HG03565 (cell line): ENCODE measurements around the gene TCEA2.

Experiments used
- ATAC-seq: cut with Tn5 transposase; IDR thresholded peaks from one replicate; pipeline ENCODE4 v1.9.1; 2021; ENCODE audit warnings: mild to moderate bottlenecking, moderate library complexity; ENCODE audit not compliant: unreplicated experiment

Gene TCEA2

GRCh38 chr20:64063389-64064144, 569 bp downstream of the TCEA2 start:
- no peak for ATAC-seq

DNA sequence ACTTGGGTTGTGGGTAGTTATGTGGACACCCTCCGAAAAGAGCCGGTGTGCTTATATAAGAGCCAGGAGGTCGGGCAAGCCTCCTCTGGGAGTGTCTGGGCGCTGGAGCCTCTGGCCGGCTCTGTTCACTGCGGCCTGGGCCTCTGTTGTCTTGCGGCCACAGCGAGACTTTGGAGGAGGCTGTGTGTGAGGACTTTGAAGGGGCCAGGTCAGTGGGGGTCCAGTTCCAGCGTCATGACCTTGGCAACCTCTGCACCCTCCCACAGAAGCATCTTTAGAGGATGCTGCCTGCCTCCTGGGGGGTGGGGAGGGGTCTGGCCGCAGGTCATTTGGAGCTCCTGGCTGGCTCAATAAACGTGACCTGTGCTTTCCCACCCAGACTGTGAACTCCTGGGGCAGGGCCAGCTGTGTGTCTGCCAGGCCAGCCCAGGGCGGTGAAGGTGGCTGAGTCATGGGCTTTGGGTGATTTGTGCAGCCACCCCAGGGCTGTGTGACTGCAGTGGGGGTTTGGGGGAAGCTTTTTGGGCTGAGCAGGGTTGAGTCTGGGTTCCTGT, 1.2 kb downstream of the TCEA2 start:
- no peak for ATAC-seq

DNA sequence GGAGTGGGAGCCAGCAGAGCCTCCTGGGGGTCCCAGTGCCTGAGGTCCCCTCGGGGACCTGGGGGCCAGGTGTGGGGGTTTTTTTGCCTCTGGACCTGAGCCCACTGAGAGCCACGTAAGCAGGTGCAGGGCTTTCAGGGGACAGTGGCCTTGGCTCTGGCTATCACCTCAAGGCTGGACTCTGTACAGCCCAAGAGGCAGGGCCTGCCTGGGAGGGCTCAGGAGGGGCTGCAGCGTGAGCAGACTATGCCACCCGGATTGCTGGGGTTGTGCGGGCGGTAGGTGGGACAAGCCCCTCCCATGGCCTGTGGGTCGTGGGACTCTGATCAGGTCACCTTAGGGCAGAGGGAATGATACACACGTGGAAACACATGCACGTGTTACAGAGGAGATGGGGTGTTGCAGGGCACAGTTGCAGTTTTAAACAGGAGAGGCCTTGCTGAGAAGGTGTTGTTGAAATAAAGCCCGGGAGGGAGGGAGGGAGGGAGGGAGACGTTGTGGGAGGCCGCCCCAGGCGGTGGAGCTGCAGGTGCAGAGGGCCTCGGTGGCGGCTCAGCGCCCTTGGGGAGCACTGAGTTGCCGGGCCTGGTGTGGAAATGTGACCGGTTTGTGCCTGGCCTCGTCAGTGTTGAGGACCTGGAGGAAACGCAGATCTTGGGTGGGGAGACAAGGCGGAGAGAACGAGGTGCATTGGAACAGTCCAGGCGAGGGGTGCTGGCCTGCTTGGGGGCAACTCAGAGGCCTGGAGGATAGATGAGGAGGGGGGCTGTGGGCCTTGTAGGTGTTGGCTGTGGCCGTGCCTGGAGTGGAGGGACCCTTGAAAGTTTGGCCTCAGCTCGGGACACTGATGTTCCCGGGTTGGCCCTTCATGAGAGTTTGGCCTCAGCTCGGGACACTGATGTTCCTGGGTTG, 2.3 kb downstream of the TCEA2 start:
- ATAC-seq = no peak

DNA sequence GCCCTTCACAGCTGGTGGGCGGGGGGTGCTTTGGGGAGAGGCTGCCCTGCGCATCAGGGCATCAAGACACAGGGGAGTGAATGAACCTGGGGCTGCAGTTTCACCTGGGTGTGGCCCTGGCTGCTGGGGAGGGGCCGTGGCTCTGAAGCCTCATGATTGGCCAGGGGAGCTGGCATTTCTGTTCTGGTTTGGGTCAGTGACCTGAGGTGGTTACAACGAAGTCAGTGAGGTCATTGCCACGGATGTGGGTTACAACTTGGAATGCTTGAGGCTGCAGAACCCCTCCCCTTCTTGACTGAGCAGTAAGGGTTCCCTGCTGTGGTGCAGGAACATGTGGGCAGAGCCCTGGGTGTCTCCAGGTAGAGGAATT, 3.0 kb downstream of the TCEA2 start:
- no peak for ATAC-seq

GRCh38 chr20:64067005-64067632, 4.1 kb downstream of the TCEA2 start:
- no peak for ATAC-seq

- no peak for ATAC-seq
These were observed 4.8 kb downstream of the TCEA2 start for GRCh38 chr20:64067733-64068307.

DNA sequence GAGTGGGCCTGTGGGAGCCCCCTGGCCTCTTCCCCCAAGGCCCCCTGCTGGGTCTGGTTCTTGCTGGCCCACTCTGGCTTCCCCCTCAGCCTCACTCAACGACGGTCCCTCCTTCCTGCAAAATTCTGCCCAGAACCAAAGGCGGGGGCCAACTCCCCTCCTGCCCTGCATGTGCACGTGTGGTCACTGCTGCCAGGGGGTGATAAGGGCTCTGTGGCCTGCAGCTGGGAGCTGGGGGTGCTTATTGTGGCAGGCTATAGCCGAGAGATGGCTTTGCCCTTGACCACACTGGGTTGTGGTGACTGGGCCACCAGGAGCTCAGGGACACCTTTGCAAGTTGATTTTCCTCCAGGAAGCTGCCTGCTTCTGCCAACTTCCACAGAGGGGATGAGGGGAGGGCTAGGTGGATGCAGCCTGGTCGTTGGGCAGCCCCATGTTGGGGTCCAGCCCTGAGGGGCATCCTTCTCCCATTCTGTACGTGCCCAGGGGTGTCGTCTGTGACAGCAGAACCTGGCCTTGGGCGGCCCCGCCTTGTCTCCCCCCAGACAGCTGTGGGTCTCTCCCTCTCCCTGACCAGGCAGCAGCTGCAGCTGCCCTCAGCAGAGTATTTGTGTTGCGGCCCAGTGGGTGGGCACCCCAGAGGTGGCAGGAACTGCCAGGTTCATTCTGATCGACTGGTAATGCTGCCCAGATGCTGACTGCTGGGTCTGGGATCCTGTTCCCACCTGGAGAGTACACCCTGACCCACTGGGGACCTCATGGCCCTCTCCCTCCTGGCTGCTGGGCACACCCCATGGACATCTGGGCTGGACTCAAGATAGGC, 5.6 kb downstream of the TCEA2 start:
- ATAC-seq = no peak

DNA sequence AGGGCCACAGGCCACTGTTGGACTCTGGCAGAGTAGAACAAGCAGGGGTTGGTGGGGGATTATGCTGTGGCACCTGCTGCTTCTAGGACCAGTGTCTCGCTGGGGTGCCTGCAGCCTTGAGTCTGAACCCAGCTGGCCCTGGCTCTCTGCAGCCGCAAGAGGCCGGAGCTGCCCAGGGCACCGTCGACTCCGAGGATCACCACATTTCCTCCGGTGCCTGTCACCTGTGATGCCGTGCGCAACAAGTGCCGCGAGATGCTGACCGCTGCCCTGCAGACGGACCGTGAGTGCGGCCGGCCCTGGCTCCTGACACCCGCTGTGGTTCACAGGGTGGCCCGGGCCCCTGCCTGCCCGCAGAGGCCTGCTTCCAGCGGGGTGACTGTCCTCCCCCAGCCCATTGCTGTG, 6.2 kb downstream of the TCEA2 start:
- no peak for ATAC-seq

DNA sequence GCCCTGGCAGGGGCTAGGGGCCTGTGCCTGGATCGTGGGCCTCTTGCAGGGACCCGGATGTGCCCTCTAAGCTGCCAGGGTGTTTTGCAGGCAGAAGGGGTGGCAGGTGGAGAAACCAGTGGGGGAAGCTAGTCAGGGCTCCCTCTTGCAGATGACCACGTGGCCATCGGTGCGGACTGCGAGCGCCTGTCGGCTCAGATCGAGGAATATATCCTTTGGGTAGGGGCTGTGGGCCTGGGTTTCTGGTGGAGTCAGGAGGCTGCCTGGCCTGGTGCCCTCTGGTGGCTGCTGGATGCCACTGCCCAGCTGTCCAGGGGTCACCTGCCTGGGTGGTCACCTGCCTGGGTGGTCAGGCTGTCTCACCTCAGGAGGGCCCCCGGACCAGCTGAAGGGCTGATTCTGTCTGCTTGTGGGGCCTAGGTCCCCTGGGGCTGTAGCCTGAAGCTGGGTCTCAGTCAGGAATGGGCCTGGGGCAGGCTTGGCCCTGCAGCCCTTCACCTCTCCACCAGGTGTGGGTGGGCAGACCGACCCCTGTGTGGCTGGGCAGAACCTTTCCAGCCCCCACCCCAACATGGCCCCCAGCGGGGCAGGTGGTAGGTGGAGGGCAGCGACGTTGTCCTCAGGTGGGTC, 6.7 kb downstream of the TCEA2 start:
- no peak for ATAC-seq

DNA sequence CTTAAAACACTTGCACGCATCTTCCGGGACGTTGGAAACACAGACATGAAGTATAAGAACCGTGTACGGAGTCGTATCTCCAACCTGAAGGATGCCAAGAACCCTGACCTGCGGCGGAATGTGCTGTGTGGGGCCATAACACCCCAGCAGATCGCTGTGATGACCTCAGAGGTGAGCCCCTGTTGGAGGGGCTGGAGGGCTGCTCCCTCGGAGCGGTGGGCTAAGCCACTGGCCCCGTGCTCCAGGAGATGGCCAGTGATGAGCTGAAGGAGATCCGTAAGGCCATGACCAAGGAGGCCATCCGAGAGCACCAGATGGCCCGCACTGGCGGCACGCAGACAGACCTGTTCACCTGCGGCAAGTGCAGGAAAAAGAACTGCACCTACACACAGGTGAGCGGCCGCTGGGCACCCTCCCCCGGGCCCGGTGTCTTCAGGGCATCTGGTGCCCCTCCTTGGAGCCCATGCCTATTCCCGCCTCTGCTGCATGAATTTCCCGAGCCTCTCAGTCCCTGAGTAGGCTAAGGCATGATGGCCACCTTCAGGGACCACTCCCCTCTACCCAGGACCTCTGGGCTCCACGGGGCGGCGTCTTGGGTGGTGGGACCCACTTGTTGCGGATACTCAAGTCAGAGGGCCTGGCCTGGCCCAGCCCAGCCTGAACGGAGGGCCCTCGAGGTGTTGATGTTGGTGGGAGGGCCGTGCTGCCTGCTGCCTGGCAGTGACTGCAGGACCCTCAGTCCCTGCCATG, 7.4 kb downstream of the TCEA2 start:
- no peak for ATAC-seq

GRCh38 chr20:64071341-64072332, 8.6 kb downstream of the TCEA2 start:
- no peak for ATAC-seq

DNA sequence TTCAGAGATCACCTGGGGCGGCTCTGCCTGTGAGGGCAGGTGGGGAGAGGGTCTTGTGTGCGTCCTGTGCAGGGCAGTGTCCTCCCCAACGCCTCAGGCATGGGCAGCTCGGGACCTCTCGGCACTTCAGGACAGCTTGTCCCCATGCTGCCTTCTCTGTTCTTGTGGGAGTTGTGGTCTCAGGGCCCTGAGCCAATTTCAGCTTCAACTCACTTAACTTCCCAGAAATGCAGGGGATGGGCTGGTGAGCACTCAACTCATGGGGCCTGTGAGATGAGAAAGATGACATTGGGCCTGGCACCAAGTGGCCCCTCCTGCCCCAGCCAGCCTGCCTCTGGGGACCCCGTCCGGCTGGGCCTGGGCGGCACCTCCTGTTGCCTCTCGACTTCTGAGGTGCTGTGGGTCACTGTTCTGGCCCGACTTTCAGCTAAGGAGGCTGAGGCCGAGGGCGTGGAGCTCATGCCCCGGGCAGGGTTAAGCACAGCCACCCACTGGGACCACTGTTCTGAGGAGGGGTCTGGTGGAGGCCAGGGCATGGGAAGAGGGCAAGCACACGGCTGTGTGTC, 9.6 kb downstream of the TCEA2 start:
- ATAC-seq = no peak

DNA sequence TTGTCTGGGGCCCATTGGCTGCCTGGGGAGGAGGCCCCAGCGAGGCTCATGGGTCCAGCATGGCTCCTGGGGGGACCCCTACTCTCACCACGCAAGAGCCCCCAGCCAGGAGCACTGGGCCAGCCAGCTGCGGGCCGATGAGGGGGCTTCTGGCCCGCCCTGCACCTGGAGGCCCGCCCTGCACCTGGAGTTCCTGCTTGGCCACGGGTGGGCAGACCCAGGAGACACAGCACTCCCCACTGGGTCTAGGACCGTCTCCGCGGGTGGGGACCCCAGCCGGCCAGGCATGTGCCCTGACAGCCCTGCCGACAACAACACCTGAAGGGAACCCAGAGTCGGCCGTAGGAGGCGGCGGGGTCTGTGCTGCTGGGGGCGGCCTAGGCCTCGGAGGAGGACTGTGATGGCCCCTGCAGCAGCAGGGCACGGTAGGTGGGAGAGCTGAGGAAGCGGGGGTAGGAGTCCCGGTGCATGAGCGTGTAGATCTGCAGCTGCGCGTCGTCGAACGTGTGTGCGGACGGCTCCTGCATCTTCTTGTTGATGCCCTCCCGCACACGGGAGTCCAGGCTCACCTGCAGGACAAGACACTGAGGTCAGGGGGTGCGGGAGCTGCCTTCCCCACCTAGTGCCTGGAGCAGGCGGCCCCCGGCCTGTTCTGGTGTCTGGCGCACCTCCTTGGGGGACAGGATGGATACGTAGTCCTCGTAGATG, 10.6 kb downstream of the TCEA2 start:
- ATAC-seq = no peak

- no peak for ATAC-seq
These were observed 11.3 kb downstream of the TCEA2 start for GRCh38 chr20:64074184-64074789.

DNA sequence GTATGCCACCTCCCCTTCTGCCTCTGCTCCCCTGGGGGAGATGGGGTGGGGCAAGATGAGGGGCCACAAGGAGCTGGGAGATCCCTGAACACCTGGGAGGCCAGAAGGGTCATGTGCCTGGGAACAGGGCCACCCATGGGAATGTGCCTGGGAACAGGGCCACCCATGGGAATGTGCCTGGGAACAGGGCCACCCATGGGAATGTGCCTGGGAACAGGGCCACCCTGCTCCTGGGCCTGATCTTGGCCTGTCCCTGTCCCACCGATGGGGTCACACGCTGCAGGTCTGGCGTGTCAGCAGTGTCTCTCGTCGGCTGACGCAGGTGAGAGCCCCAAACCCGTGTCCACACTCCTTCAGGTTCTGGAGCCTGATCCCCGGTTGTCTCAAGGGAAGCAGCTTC, 12.0 kb downstream of the TCEA2 start:
- no peak for ATAC-seq

DNA sequence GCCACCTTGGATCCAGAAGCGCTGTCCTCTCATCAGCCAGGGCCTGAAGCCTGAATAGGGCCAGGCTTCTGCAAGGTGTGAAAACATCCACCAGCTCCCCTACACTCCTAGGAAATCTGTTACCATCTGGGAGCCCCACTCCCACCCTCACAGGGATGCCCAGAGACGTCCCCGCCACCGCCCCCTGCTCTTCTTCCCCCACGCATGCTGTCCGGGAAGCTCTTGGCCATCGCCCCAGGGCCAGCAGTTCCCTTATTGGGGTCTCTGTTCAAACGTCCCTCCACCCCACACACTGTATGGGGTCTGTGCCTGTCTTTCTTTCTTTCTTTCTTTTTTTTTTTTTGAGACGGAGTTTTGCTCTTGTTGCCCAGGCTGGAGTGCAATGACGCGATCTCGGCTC, 12.6 kb downstream of the TCEA2 start:
- no peak for ATAC-seq
